Activated T-cell treated with anti-CD3 and anti-CD28 coated beads for 1 hour (primary cell): ENCODE measurements around the gene KDM6B.
"Not testable (repeated sequence)": the region's sequence is repeated elsewhere in the genome, so short reads cannot be mapped to it uniquely, and the experiment has no call there.

Experiments
- DNase-seq: peaks from one replicate; pipeline ENCODE4 v3.0.0-alpha.2; 2020; ENCODE audit warnings: low read depth

KDM6B gene

GRCh38 chr17:7833795-7834541 is at the start of gene KDM6B:
Gene KDM6B, plus strand, starts transcription at chr17:7834217. Its CDS starts 11,338 bp downstream, at chr17:7845555.
- DNase-seq: peak; percentile 81

- no peak for DNase-seq
Observed at GRCh38 chr17:7786866-7787265, 47.2 kb upstream of the KDM6B start.

- no peak for DNase-seq
Observed at GRCh38 chr17:7789131-7789530, 44.9 kb upstream of the KDM6B start.

- no peak for DNase-seq
Observed at GRCh38 chr17:7790150-7790549, 43.9 kb upstream of the KDM6B start.

DNA sequence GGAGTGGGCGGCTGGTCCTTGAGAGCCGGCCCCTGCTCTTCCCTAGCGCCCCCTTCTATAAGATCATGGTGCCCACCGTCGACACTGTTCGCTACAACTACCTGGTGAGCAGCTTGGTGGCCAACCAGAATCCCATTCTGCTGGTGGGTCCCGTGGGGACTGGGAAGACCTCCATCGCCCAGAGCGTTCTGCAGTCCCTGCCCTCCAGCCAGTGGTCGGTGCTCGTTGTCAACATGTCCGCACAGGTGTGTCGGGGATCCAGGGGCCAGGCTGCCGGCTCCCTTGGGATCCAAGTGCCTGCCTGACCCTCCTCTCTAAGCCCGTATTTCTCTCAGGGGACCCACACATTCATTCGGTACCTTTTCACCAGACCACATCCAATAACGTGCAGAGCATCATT is 41.4 kb upstream of the KDM6B start:
- DNase-seq: no peak

DNA sequence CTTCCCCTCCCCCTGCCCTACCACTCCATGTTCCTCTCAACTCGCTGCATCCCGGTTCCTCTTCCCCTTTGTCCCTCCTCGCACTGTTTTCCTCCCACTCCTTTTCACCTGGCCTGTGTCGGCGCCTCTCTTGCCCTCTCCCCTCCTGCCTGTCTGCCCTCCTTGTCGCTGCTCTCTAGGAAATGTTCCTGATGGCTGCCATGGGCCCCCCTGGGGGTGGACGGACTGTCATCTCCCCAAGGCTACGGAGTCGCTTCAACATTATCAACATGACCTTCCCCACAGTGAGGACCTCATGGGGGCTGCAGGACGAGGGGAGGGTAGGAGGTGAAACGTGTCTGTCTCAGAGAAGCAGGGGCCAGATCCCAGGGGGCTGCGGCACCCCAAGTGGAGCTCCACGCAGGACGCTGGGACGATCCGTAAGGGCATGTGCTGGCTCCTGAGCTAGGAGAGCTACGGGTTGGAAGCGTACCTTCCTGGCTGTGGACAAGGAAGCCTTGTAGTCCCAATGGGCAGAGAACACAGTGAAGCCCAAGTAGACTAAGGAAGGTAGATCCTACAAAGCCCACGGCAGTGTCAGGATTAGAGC is 39.8 kb upstream of the KDM6B start:
- DNase-seq: no peak

GRCh38 chr17:7797976-7798375 is 36.0 kb upstream of the KDM6B start:
- DNase-seq: no peak

- DNase-seq: no peak
Observed at GRCh38 chr17:7798839-7799238, 35.2 kb upstream of the KDM6B start.

DNA sequence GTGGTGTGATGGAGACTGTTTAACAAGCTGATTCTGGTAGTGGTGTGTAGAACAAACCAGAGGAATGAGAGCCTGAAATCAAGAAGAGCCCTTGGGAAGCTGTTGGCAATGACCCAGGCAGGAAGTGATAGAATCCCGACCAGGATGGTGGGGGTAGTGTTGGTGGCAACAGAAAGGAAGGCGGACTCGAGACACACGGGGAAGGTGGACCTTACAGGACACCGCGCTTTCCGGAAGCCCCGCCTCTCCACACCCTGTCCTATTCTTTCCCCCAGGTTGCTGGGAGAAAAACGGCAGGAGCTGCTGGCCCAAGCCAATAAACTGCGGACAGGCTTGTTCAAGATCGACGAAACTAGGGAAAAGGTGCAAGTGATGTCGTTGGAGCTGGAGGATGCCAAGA is 30.0 kb upstream of the KDM6B start:
- DNase-seq: no peak

DNA sequence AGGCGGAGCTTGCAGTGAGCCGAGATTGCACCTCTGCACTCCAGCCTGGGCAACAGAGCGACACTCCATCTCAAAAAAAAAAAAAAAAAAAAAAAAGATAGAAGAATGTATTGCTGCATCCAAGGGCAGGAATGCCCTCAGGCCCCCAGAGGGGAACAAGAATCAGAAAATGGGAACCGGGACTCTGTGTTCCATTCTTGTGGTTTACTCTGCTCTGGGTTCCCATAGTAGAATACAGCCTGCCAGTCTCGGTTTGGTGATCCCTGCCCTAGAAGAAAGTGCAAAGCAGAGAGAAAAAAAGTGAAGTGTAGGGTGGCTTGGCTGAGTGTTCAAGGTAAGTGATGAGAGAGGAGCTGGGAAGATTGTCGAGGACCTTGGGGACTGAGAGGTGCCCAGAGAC is 27.4 kb upstream of the KDM6B start:
- DNase-seq: no peak

DNA sequence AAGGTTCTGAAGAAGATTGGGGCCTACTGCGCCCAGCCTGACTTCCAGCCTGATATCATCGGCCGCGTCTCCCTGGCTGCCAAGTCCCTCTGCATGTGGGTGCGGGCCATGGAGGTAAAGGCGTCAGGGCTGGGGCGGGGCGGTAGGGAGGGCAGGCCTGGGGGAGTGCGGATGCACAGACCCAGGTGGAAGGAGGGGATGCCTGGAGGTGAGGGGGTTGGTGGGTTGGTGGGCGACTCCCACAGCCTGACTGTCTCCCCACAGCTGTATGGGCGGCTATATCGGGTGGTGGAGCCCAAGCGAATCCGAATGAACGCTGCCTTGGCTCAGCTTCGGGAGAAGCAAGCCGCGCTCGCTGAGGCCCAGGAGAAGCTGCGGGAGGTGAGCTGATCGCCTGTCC is 26.8 kb upstream of the KDM6B start:
- DNase-seq: no peak

DNA sequence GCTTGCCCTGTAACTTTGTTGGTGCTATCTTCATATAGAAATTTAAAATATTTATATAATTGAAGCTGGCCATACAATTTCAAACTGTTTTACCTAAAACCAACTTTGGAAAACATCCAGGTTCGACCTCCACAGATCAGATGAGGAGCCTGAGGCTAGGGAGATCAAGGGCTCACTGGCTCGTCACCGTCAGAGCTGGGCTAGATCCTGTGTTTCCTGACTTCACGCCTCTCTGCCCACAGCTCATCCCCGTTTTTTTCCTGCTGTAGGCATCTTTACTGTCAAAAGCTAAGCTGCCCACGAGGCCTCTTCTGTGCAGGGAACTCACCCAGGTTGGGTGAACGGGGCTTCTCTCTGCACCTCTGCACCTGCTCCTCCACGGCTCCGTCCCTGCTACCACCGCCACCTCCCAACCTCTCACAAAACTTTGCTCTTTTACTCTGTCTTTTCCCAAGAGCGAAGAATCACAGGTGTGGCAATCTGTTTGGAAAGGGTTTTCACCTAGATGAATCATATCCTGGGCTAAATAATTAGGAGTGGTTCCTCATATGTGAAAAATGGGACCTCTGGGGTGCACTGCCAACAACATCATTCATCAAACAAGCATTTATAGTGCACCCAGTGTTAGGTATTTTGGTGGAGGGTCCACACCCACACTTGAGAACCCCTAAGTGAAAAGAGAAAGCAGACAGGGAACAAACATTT is 24.8 kb upstream of the KDM6B start:
- no peak for DNase-seq

DNA sequence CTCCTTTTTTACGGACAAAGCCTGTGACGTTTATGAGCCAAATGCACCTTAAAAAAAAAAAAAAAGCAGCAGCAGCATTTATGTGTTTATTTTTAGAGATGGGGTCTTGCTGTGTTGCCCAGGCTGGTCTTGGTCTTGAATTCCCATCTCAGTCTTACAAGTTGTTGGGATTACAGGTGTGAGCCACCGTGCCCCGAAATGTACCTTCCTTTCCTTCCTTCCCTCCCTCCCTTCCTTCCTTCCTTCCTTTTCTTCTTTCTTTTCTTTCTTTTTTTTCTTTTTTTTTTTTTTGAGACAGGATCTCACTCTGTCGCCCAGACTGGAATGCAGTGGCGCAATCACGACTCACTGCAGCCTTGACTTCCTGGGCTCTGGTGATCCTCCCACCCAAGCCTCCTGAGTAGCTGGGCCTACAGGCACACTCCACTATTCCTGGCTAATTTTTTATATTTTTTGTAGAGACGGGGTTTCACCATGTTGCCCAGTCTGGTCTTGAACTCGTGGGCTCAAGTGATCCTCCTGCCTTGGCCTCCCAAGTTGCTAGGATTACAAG is 24.1 kb upstream of the KDM6B start:
- not testable (repeated sequence) for DNase-seq

- no peak for DNase-seq
Observed at GRCh38 chr17:7811251-7811650, 22.8 kb upstream of the KDM6B start.

- DNase-seq: no peak
Observed at GRCh38 chr17:7814969-7815368, 19.0 kb upstream of the KDM6B start.

GRCh38 chr17:7816926-7817642 is 16.9 kb upstream of the KDM6B start:
- no peak for DNase-seq

DNA sequence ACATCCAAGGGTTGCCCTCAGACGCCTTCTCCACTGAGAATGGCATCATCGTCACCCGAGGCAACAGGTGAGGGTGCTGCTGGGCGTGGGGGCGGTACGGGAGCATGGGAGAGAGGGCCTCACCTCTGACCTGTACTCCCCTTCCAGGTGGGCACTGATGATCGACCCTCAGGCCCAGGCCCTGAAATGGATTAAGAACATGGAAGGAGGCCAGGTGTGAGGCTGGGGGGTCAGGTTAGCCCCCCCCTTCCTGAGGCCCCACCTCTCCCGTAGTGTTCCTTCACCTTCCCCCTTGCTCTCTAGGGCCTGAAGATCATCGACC is 16.4 kb upstream of the KDM6B start:
- no peak for DNase-seq

DNA sequence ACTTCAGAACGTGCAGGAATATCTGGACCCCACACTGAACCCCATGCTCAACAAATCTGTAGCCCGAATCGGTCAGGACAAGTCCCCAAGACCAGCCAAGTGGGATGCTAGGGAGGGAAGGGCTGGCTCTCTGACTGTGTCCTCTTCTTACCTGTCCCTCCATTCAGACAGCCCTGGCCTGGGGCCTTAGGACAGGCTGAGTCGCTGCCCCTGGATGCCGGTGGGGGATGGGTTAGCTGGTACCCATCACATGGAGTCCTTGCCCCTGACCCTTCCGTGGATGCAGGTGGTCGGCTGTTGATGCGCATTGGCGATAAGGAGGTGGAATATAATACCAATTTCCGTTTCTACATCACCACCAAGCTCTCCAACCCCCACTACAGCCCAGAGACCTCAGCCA is 16.0 kb upstream of the KDM6B start:
- DNase-seq: no peak

DNA sequence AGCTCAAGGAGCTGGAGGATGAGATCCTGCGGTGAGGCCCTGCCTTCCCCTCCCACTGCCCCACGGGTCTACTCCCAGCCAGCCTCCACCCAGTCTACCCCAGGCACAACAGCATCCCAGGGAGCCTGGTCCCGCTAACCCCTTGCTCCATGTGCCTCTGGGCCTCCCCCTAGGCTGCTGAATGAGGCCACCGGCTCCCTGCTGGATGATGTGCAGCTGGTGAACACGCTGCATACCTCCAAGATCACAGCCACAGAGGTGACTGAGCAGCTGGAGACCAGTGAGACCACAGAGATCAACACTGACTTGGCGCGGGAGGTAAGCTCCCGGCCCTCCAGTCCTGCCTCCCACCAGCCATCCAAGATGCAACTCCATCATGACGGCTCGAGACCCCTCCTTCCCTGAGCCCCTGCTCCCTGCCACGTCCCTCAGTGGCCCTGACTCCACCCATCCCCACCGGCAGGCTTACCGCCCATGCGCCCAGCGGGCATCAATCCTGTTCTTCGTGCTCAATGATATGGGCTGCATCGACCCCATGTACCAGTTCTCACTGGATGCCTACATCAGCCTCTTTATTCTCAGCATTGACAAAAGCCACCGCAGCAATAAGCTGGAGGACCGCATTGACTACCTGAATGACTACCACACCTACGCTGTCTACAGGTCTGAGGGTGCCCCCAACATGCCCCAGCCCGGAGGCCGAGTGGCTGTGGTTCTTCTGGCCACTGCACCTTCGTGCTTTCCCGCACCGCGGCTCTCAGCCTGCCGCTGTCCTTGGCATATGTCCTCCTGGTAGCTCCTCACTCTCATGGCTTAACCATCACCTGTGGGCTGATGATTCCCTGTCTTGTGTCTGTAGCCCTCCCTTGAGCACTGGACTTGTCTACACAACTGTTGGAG is 15.0 kb upstream of the KDM6B start:
- DNase-seq: no peak

DNA sequence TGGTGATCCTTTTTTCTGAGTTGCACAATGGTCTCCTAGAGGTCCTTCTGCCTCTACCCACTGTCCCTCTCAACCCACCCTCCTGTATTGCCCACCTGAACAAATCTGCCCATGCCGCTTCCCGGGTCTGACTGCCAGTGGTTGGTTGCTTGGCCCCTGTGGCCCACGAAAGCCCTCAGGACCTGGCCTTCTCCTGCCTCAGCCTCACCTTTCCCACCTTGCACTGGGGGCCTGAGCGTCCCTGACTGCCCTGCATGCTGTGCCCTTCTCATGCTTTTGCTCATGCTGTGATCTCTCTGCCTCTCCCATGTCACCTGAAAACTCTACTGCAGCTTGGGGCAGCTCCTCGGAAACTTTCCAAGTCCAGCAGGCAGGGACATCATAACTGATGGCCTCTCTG is 13.8 kb upstream of the KDM6B start:
- DNase-seq: no peak

DNA sequence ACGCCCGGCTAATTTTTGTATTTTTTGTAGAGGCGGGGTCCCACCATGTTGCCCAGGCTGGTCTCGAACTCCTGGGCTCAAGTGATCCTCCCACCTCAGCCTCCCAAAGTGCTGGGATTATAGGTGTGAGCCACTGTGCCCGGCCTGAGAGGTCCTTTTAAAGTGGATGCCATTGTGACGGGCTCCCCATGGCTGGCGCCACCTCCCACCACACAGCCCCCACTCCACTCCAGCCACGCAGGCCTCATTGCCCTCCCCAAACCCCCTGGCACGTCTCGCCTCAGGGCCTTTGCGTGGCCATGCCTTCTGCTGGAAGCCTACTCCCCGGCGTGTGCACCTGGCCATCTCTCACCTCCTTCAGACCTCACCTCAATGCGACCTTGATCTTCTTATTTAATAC is 11.9 kb upstream of the KDM6B start:
- no peak for DNase-seq

DNA sequence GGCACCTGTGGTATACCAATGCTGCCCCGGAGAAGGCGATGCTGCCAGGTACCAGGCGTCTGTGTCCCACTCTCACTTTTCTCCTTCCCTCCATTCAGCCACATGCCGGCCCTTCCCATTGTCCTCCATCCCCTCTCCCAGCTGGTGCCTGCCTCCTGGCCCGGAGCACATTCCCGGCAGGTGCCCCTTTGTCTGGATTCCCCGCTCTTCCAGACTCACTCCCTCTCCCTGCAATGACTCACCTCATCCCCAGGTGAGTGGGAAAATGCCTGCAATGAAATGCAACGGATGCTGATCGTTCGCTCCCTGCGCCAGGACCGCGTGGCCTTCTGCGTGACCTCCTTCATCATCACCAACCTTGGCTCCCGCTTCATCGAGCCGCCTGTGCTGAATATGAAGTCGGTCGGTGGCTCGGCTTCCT is 10.4 kb upstream of the KDM6B start:
- DNase-seq: no peak
